WTC11 (cell line): ENCODE results near the gene SORCS2. TPM values are rescaled to one million over a fixed set of nuclear protein-coding genes. Genes with fewer than 3 reads are reported as not detected.

ENCODE experiments used
- ATAC-seq: fragments of 200-7000 bp; cut with Tn5 transposase; 2 replicates; pipeline ENCODE4 v1.10.0; 2021; ENCODE audit warnings: mild to moderate bottlenecking, moderate library complexity
- CTCF ChIA-PET: fragments of 300-600 bp; sonication (Branson Sonifier 250); formaldehyde crosslinking; loops from one replicate; lab custom pipeline; 2021; ENCODE audit warnings: antibody characterized with exemption; lab: Charles Lee
- POLR2A ChIA-PET: fragments of 350-600 bp; sonication (Branson Sonifier 250); formaldehyde crosslinking; loops from one replicate; lab custom pipeline; 2021; ENCODE audit warnings: antibody characterized with exemption; lab: Charles Lee
- DNase-seq: peaks from one replicate; pipeline ENCODE4 v3.0.0; 2021; ENCODE audit warnings: low spot score
- H3K27ac Mint-ChIP-seq: 2 replicates; pipeline ENCODE4 v1.8.0; 2021; ENCODE audit warnings: mixed read lengths
- H3K27me3 Mint-ChIP-seq: 2 replicates; pipeline ENCODE4 v1.8.0; 2021; ENCODE audit warnings: low read depth, mild to moderate bottlenecking, moderate library complexity, mixed read lengths
- H3K36me3 Mint-ChIP-seq: 2 replicates; pipeline ENCODE4 v1.8.0; 2021; ENCODE audit warnings: mixed read lengths
- H3K4me1 Mint-ChIP-seq: 2 replicates; pipeline ENCODE4 v1.8.0; 2022; ENCODE audit warnings: mixed read lengths
- H3K4me3 Mint-ChIP-seq: 2 replicates; pipeline ENCODE4 v1.8.0; 2021; ENCODE audit warnings: mild to moderate bottlenecking, moderate library complexity, mixed read lengths
- H3K9me3 Mint-ChIP-seq: 2 replicates; pipeline ENCODE4 v1.8.0; 2021; ENCODE audit warnings: mixed read lengths
- AR ChIP-seq: fragments of 250-450 bp; sonication (Bioruptor Pico); IDR thresholded peaks from 2 replicates; pipeline ENCODE4 v1.9.0; 2021; ENCODE audit warnings: mild to moderate bottlenecking
- ARID4B ChIP-seq: sonication (generic); formaldehyde crosslinking; IDR thresholded peaks from 2 replicates; pipeline ENCODE4 v1.8.0; 2023; ENCODE audit warnings: missing genetic modification reagents, mild to moderate bottlenecking, borderline replicate concordance
- ATF3 ChIP-seq: sonication (generic); formaldehyde crosslinking; conservative IDR thresholded peaks from 2 replicates; pipeline ENCODE4 v1.8.1; 2022; ENCODE audit warnings: mild to moderate bottlenecking, missing genetic modification reagents
- CREB1 ChIP-seq: sonication (generic); formaldehyde crosslinking; IDR thresholded peaks from 2 replicates; pipeline ENCODE4 v1.8.0; 2023; ENCODE audit warnings: mild to moderate bottlenecking, missing genetic modification reagents
- CTCF ChIP-seq: fragments of 200-600 bp; IDR thresholded peaks from 2 replicates; pipeline ENCODE4 v1.8.0; 2022; ENCODE audit warnings: antibody characterized with exemption
- EMX1 ChIP-seq: fragments of 250-450 bp; sonication (Bioruptor Pico); IDR thresholded peaks from 2 replicates; pipeline ENCODE4 v1.8.0; 2021; ENCODE audit warnings: mild to moderate bottlenecking
- GABPB1 ChIP-seq: sonication (generic); formaldehyde crosslinking; IDR thresholded peaks from 2 replicates; pipeline ENCODE4 v1.8.1; 2023; ENCODE audit warnings: mild to moderate bottlenecking, missing genetic modification reagents
- IRF2 ChIP-seq: sonication (generic); formaldehyde crosslinking; IDR thresholded peaks from 2 replicates; pipeline ENCODE4 v1.8.0; 2022; ENCODE audit warnings: low read depth, missing genetic modification reagents, borderline replicate concordance
- MYBL2 ChIP-seq: sonication (generic); formaldehyde crosslinking; IDR thresholded peaks from 2 replicates; pipeline ENCODE4 v1.8.1; 2023; ENCODE audit warnings: mild to moderate bottlenecking, moderate library complexity, missing genetic modification reagents
- RORB ChIP-seq: fragments of 250-450 bp; sonication (Bioruptor Pico); IDR thresholded peaks from 2 replicates; pipeline ENCODE4 v1.9.0; 2021; ENCODE audit warnings: mild to moderate bottlenecking
- TP53 ChIP-seq: sonication (generic); formaldehyde crosslinking; IDR thresholded peaks from 2 replicates; pipeline ENCODE4 v1.8.1; 2023; ENCODE audit warnings: mild to moderate bottlenecking, missing genetic modification reagents
- ZNF281 ChIP-seq: sonication (generic); formaldehyde crosslinking; IDR thresholded peaks from 2 replicates; pipeline ENCODE4 v1.8.0; 2023; ENCODE audit warnings: mild to moderate bottlenecking, missing genetic modification reagents
- ZNF416 ChIP-seq: fragments of 250-450 bp; sonication (Bioruptor Pico); IDR thresholded peaks from 2 replicates; pipeline ENCODE4 v1.9.0; 2021; ENCODE audit warnings: mild to moderate bottlenecking, inconsistent platforms
- ZSCAN18 ChIP-seq: fragments of 250-450 bp; sonication (Bioruptor Pico); IDR thresholded peaks from 2 replicates; pipeline ENCODE4 v2.1.2; 2022; ENCODE audit warnings: mild to moderate bottlenecking, moderate library complexity
- total RNA-seq: library from RNA; stranded (reverse); gene quantifications from 3 replicates; pipeline ENCODE4 v1.2.3, GENCODE V29; 2021

The SORCS2 gene
- total RNA-seq, 1 experiment from 2014 or later, result 6.6 TPM

- TF ChIP-seq CTCF (no peak), TP53 (CRISPR knock-in tag) (no peak), ZNF416 (CRISPR knock-in tag) (no peak), CREB1 (no peak)
These were observed 539.9 kb downstream of the SORCS2 start (continued) for GRCh38 chr4:7732263-7732662.

GRCh38 chr4:7733201-7733600 lies 540.9 kb downstream of the SORCS2 start:
- Mint-ChIP-seq H3K4me3 (no peak overlapping the region), H3K9me3 (no peaks in the 10 kb centered on the region), H3K27ac (no peak overlapping the region), H3K4me1 (no peaks in the 10 kb centered on the region)
- POLR2A ChIA-PET, result no interaction called here
- CTCF ChIA-PET, result interaction anchor here (0.7 to 1.1 kb wide), 2 partner anchors 29 to 69 kb away, joined by 3 to 4 read pairs; no protein-coding TSS in a partner anchor
- DNase-seq, result no peak
- no peak for TF ChIP-seq ZSCAN18 (CRISPR knock-in tag)
- TF ChIP-seq ZNF281, result no peak
- no peak for TF ChIP-seq MYBL2 (CRISPR knock-in tag)
- TF ChIP-seq ATF3 (CRISPR knock-in tag), result no peak
- no peak for TF ChIP-seq ZNF416 (CRISPR knock-in tag)
- no peak for TF ChIP-seq RORB (CRISPR knock-in tag)
- TF ChIP-seq, all 79 proteins: peak for 0
- H3K36me3 Mint-ChIP-seq, result no peaks in the 10 kb centered on the region
- no peak for ATAC-seq
- H3K27me3 Mint-ChIP-seq, result no peaks in the 10 kb centered on the region

GRCh38 chr4:7733801-7734650 lies 541.7 kb downstream of the SORCS2 start:
- ChIA-PET POLR2A (no interaction called here), CTCF (interaction anchor here (1.1 kb wide), 1 partner anchor 28 kb away, joined by 4 read pairs; no protein-coding TSS in a partner anchor)
- no peak for DNase-seq
- TF ChIP-seq ARID4B (CRISPR knock-in tag) (no peak), IRF2 (CRISPR knock-in tag) (no peak), EMX1 (CRISPR knock-in tag) (no peak), ZNF281 (no peak), AR (CRISPR knock-in tag) (no peak), GABPB1 (CRISPR knock-in tag) (no peak), ATF3 (CRISPR knock-in tag) (no peak)
- ATAC-seq, result no peak
- Mint-ChIP-seq H3K27ac (no peak overlapping the region), H3K36me3 (no peaks in the 10 kb centered on the region), H3K27me3 (no peaks in the 10 kb centered on the region), H3K4me1 (no peaks in the 10 kb centered on the region), H3K4me3 (no peak overlapping the region), H3K9me3 (no peaks in the 10 kb centered on the region)
